Measurements from ENCODE around the gene MYRIP.

- TF ChIP-seq TCF12 (IDR thresholded peaks at IDR 0.05): no peak
- TF ChIP-seq FOXM1 (IDR thresholded peaks at IDR 0.05; ENCODE audit: low read depth): no peak
- no peak for TF ChIP-seq CTCF (IDR thresholded peaks at IDR 0.05)
- no peak for TF ChIP-seq PBX3 (IDR thresholded peaks at IDR 0.05)
- no peak for TF ChIP-seq POLR2AphosphoS5 (IDR thresholded peaks at IDR 0.05; ENCODE audit: low read depth, low read length)
- no peak for TF ChIP-seq SIN3A (IDR thresholded peaks at IDR 0.05; ENCODE audit: borderline replicate concordance, low read depth, low read length)
- no peak for TF ChIP-seq MAX (IDR thresholded peaks at IDR 0.05; ENCODE audit: low read depth)
- no peak for TF ChIP-seq CHD2 (IDR thresholded peaks at IDR 0.05; ENCODE audit: low read length, partially characterized antibody)
- no peak for TF ChIP-seq MXI1 (IDR thresholded peaks at IDR 0.05; ENCODE audit: low read depth, low read length)
- no peak for TF ChIP-seq TAF1 (IDR thresholded peaks at IDR 0.05; ENCODE audit: borderline replicate concordance, low read depth, low read length)
- no peak for TF ChIP-seq EZH2phosphoT487 (IDR thresholded peaks at IDR 0.05; ENCODE audit: borderline replicate concordance, low read depth)
- no peak for TF ChIP-seq RXRA (IDR thresholded peaks at IDR 0.05; ENCODE audit: borderline replicate concordance, low read depth)
- TF ChIP-seq USF1 (IDR thresholded peaks at IDR 0.05; ENCODE audit: borderline replicate concordance, low read depth): no peak
Measured at GRCh38 chr3:40254491-40254890, 445.1 kb downstream of the MYRIP start.

All from SK-N-SH (cell line).